ENCODE results near the gene NINL. TPM values are rescaled to one million over a fixed set of nuclear protein-coding genes. Genes with fewer than 3 reads are reported as not detected.
"Not testable (repeated sequence)": the region's sequence is repeated elsewhere in the genome, so short reads cannot be mapped to it uniquely, and the experiment has no call there.

NINL gene
- total RNA-seq, 4 donors from 2014 or later: 4.0 to 16.5 (median 7.9) TPM

GRCh38 chr20:25601659-25602058 lies 16.3 kb upstream of the NINL start:
- DNase-seq: no peak
- Histone ChIP-seq H3K27me3 (no peaks in the 10 kb centered on the region), H3K4me1 (no peaks in the 10 kb centered on the region), H3K4me3 (no peak overlapping the region), H3K36me3 (no peaks in the 10 kb centered on the region), H3K27ac (no peak overlapping the region), H3K9me3 (no peaks in the 10 kb centered on the region)
- no peak for TF ChIP-seq CTCF (IDR thresholded peaks at IDR 0.05)
- TF ChIP-seq POLR2A (IDR thresholded peaks at IDR 0.05): no peak

DNA sequence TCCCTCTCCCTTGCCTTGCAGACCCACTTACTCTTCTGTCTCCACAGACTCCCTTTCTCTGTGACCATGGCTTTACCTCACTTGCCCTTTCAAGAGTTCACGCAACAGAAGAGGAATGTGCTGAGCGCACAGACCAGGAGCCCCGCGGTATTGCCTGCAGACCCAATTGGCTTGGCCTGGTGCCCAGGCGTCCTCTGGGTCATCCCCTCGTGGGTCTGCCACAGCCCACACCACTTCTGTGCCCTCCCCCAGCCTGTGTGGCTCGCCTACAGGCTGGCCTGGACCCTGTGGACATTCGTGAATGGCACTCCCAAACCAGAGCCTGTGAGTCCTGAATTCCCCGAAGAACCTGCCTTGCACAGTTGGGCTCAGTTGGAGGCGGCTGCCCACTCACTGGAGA lies 15.3 kb upstream of the NINL start:
- Histone ChIP-seq H3K27me3 (no peaks in the 10 kb centered on the region), H3K27ac (no peak overlapping the region), H3K9me3 (no peaks in the 10 kb centered on the region), H3K36me3 (no peaks in the 10 kb centered on the region), H3K4me1 (no peaks in the 10 kb centered on the region), H3K4me3 (no peak overlapping the region)
- TF ChIP-seq POLR2A (IDR thresholded peaks at IDR 0.05): no peak
- TF ChIP-seq CTCF (IDR thresholded peaks at IDR 0.05): no peak
- no peak for DNase-seq

DNA sequence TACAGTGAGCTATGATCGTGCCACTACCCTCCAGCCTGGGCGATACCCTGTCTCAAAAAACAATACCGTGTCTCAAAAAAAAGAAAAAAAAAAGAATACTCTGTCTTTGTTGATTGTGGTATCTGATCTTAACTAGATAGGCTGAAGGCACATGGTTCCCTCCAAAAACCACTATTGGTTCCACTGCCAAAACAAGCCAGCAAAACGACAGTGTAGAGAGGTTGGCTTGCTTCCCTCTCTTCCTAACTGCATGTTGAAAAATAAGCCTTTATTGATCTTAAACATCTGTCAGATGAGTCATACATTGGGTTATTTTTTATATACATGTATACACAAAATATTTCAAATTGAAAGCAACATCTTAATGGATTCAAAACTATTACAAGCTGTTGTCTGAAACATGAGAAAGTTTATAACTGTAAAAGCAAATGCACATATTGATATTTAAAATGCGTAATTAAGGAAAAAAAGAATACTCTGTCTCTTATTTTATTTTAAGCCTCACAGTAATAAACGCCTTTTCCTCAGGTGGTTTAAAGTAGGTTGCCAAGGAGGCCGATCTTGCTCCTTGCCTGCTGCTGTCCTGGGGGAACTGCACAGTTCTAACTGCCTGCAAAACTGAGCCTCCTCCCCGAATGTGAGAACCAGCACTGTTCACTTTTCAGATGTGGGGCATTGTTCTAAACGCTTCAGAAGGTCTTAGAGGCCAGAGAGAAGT lies 7.0 kb upstream of the NINL start:
- Histone ChIP-seq H3K4me3 (no peak overlapping the region), H3K9me3 (no peaks in the 10 kb centered on the region), H3K36me3 (no peaks in the 10 kb centered on the region), H3K4me1 (no peaks in the 10 kb centered on the region), H3K27me3 (no peaks in the 10 kb centered on the region), H3K27ac (no peak overlapping the region)
- no peak for DNase-seq
- TF ChIP-seq CTCF (IDR thresholded peaks at IDR 0.05) (no peak), POLR2A (IDR thresholded peaks at IDR 0.05) (no peak)

GRCh38 chr20:25590778-25591177 lies 5.4 kb upstream of the NINL start:
- not testable (repeated sequence) for H3K27ac ChIP-seq, H3K36me3 ChIP-seq, DNase-seq, H3K27me3 ChIP-seq, H3K4me1 ChIP-seq, H3K9me3 ChIP-seq, H3K4me3 ChIP-seq

- H3K27ac ChIP-seq: no peak overlapping the region
- H3K4me1 ChIP-seq: no peaks in the 10 kb centered on the region
- H3K4me3 ChIP-seq: no peak overlapping the region
- no peak for DNase-seq
- TF ChIP-seq POLR2A (IDR thresholded peaks at IDR 0.05) (no peak), CTCF (IDR thresholded peaks at IDR 0.05) (no peak)
- H3K9me3 ChIP-seq: no peaks in the 10 kb centered on the region
- H3K27me3 ChIP-seq: no peaks in the 10 kb centered on the region
- no peaks in the 10 kb centered on the region for H3K36me3 ChIP-seq
Measured at GRCh38 chr20:25588491-25588890, 3.2 kb upstream of the NINL start.

DNA sequence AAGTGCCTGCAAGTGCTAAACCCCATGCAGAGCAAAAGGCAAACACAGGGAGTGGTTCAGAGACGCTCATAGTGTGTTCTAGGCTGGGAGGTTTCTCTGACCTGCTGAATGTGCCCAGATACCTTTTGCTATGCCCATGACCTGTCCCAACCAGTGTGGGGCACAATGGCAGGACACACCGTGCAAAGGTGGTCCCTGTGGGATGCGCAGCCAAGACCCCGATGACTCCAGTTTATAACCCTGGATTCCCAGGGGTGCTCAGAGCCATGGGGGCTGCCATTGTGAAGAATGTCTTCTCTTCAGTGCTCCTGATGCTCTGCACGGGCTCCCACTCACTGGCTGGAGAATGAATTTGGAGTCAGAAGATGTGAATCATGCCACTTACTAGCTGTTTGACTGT lies 2.2 kb upstream of the NINL start:
- H3K27me3 ChIP-seq: no peaks in the 10 kb centered on the region
- H3K4me3 ChIP-seq: no peak overlapping the region
- H3K4me1 ChIP-seq: no peaks in the 10 kb centered on the region
- DNase-seq: no peak
- H3K9me3 ChIP-seq: no peaks in the 10 kb centered on the region
- H3K27ac ChIP-seq: no peak overlapping the region
- TF ChIP-seq POLR2A (IDR thresholded peaks at IDR 0.05) (no peak), CTCF (IDR thresholded peaks at IDR 0.05) (no peak)
- H3K36me3 ChIP-seq: no peaks in the 10 kb centered on the region

Data from Peyer's patch (tissue), 4 donors.